ENCODE results near the gene SNX25.
"Not testable (repeated sequence)": the region's sequence is repeated elsewhere in the genome, so short reads cannot be mapped to it uniquely, and the experiment has no call there.

SNX25 gene

GRCh38 chr4:185209031-185209851 lies at the start of gene SNX25:
TSS of gene SNX25 (plus strand) at chr4:185209598. CDS start at chr4:185209827, 229 bp downstream.
- no peak for DNase-seq

GRCh38 chr4:185165605-185166063 lies 43.8 kb upstream of the SNX25 start:
- peak; percentile 18 for DNase-seq

- DNase-seq, result no peak
Observed at GRCh38 chr4:185167234-185167633, 42.2 kb upstream of the SNX25 start.

GRCh38 chr4:185171373-185172071 lies 37.9 kb upstream of the SNX25 start:
- no peak for DNase-seq

GRCh38 chr4:185179488-185179887 lies 29.9 kb upstream of the SNX25 start:
- no peak for DNase-seq

GRCh38 chr4:185182239-185182638 lies 27.2 kb upstream of the SNX25 start:
- DNase-seq, result no peak

- no peak for DNase-seq
Observed at GRCh38 chr4:185183622-185184281, 25.6 kb upstream of the SNX25 start.

- no peak for DNase-seq
Observed at GRCh38 chr4:185186769-185187168, 22.6 kb upstream of the SNX25 start.

GRCh38 chr4:185189606-185190305 lies 19.6 kb upstream of the SNX25 start:
- DNase-seq, result no peak

- DNase-seq, result no peak
Observed at GRCh38 chr4:185190306-185190856, 19.0 kb upstream of the SNX25 start.

GRCh38 chr4:185192059-185192458 lies 17.3 kb upstream of the SNX25 start:
- DNase-seq, result no peak

GRCh38 chr4:185194924-185195888 lies 14.2 kb upstream of the SNX25 start:
- DNase-seq, result no peak

GRCh38 chr4:185196437-185196836 lies 13.0 kb upstream of the SNX25 start:
- no peak for DNase-seq

GRCh38 chr4:185198189-185198588 lies 11.2 kb upstream of the SNX25 start:
- DNase-seq, result not testable (repeated sequence)

- no peak for DNase-seq
Observed at GRCh38 chr4:185201977-185202962, 7.1 kb upstream of the SNX25 start.

GRCh38 chr4:185202984-185203485 lies 6.4 kb upstream of the SNX25 start:
- no peak for DNase-seq

GRCh38 chr4:185203486-185204237 lies 5.7 kb upstream of the SNX25 start, which contains the start of gene CFAP97:
TSS of gene CFAP97 (minus strand) at chr4:185204000. CDS start at chr4:185191196, 12,804 bp downstream.
- DNase-seq, result no peak

GRCh38 chr4:185204238-185204910 lies 5.0 kb upstream of the SNX25 start:
- DNase-seq, result no peak
